Gastrocnemius medialis (tissue), 4 donors: ENCODE data around the gene DOCK8. TPM values are rescaled to one million over a fixed set of nuclear protein-coding genes. Genes with fewer than 3 reads are reported as not detected.

ENCODE experiments used
- ATAC-seq, 2 donors: fragments of 150-250 bp; one replicate each; pipeline ENCODE4 v1.9.1; 2016
- DNase-seq, 2 donors: peaks; one replicate each; pipeline ENCODE4 v3.0.0-alpha.2; 2019
- H3K27ac ChIP-seq, 4 donors: fragments of 200-600 bp; sonication (generic); 1 replicate in 1 of 4; 2 replicates in 3 of 4; pipeline ENCODE4 v1.5.1; 2016 to 2018; ENCODE audit warnings: mild to moderate bottlenecking in 2 of 4, moderate library complexity in 1 of 4
- H3K27me3 ChIP-seq, 3 donors: fragments of 200-600 bp; sonication (generic) in 2 of 3; 1 replicate in 1 of 3; 2 replicates in 2 of 3; pipeline versions ENCODE4 v1.5.1 to v1.6.0; 2016 to 2019; ENCODE audit warnings: mild to moderate bottlenecking in 1 of 3, moderate library complexity in 1 of 3
- H3K36me3 ChIP-seq, 2 donors: fragments of 200-600 bp; sonication (generic) in 1 of 2; one replicate each; pipeline ENCODE4 v1.5.1; 2017 to 2018
- H3K4me1 ChIP-seq, 2 donors: fragments of 200-600 bp; sonication (generic) in 1 of 2; one replicate each; pipeline ENCODE4 v1.5.1; 2016 to 2017; ENCODE audit warnings: mild to moderate bottlenecking in 2 of 2
- H3K4me3 ChIP-seq, 4 donors: fragments of 200-600 bp; sonication (generic) in 3 of 4; 1 replicate in 1 of 4; 2 replicates in 3 of 4; pipeline ENCODE4 v1.5.1; 2016 to 2019; ENCODE audit warnings: mild to moderate bottlenecking in 2 of 4
- H3K9me3 ChIP-seq, 3 donors: fragments of 200-600 bp; sonication (generic) in 2 of 3; 1 replicate in 1 of 3; 2 replicates in 2 of 3; pipeline ENCODE4 v1.5.1; 2016 to 2019
- POLR2A ChIP-seq, 2 donors: fragments of 450-650 bp; IDR thresholded peaks; one replicate each; pipeline ENCODE4 v1.6.1; 2017; ENCODE audit warnings: antibody characterized with exemption in 2 of 2, mild to moderate bottlenecking in 2 of 2, moderate library complexity in 2 of 2
- in situ Hi-C, 4 donors: fragments of 200-750 bp; cut with MboI; loops; one replicate each; pipeline versions ENCODE4 v1.15.0 to v1.8.0; 2017; ENCODE audit warnings: low sequenced_read_pairs in 4 of 4
- intact Hi-C: fragments of 100-400 bp; cut with DNase I; formaldehyde crosslinking; loops from one replicate; pipeline ENCODE4 v1.15.1; 2023; ENCODE audit warnings: low total_unique reads
- total RNA-seq, 4 donors: library from RNA; depleted of rRNA; stranded (reverse); fragments of >200 nt; gene quantifications; one replicate each; pipeline versions ENCODE4 v1.1.0 to v1.2.3, GENCODE V29; 2016
- TF ChIP-seq, protein P1 (sequence below), 5 experiments: fragments of 450-650 bp in 3 of 5; fragments of 200-600 bp in 2 of 5; sonication (generic) in 2 of 5; IDR thresholded peaks in 4 of 5; conservative IDR thresholded peaks in 1 of 5; 1 replicate in 4 of 5; 2 replicates in 1 of 5; pipeline ENCODE4 v1.5.1; 2016 to 2019; ENCODE audit warnings: antibody characterized with exemption in 5 of 5, mild to moderate bottlenecking in 3 of 5, moderate library complexity in 3 of 5

DOCK8 gene
- total RNA-seq, 4 donors from 2014 or later = 0.80 to 2.8 (median 2.0) TPM

DNA sequence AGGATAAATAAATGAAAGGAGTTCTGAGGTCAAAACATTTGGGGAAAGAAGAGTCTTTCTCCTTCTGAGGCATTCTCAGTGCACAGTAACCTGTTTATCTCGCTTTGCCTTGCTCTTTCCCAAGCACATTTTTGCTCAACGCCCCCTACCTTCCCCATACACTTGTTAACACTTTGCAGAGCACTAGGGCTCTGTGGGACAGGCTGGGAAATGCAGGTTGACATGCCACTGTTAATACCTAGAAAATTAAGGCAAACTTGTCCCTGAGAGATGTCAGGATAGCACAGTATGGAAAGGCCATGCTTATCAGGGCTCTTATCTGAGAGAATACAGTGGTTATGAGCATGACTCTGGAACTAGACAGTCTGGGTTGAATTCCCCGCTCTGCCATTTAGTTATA, 152.0 kb downstream of the DOCK8 start:
- no peak for ATAC-seq
- no peak overlapping the region for H3K27ac ChIP-seq
- peaks cover 14 to 24% of the 10 kb centered on the region in 2 donors for H3K4me1 ChIP-seq
- H3K27me3 ChIP-seq = no peaks in the 10 kb centered on the region
- in situ Hi-C loops (no loop called here), intact Hi-C loops (no loop called here)
- H3K4me3 ChIP-seq = no peak overlapping the region
- TF ChIP-seq POLR2A (IDR thresholded peaks at IDR 0.05) = no peak
- TF ChIP-seq, protein P1, sequence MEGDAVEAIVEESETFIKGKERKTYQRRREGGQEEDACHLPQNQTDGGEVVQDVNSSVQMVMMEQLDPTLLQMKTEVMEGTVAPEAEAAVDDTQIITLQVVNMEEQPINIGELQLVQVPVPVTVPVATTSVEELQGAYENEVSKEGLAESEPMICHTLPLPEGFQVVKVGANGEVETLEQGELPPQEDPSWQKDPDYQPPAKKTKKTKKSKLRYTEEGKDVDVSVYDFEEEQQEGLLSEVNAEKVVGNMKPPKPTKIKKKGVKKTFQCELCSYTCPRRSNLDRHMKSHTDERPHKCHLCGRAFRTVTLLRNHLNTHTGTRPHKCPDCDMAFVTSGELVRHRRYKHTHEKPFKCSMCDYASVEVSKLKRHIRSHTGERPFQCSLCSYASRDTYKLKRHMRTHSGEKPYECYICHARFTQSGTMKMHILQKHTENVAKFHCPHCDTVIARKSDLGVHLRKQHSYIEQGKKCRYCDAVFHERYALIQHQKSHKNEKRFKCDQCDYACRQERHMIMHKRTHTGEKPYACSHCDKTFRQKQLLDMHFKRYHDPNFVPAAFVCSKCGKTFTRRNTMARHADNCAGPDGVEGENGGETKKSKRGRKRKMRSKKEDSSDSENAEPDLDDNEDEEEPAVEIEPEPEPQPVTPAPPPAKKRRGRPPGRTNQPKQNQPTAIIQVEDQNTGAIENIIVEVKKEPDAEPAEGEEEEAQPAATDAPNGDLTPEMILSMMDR (IDR thresholded peaks at IDR 0.05 in 4 of 5, conservative IDR thresholded peaks at IDR 0.05 in 1 of 5) = no peak
- no peak for DNase-seq
- no peaks in the 10 kb centered on the region for H3K36me3 ChIP-seq
- no peaks in the 10 kb centered on the region for H3K9me3 ChIP-seq

DNA sequence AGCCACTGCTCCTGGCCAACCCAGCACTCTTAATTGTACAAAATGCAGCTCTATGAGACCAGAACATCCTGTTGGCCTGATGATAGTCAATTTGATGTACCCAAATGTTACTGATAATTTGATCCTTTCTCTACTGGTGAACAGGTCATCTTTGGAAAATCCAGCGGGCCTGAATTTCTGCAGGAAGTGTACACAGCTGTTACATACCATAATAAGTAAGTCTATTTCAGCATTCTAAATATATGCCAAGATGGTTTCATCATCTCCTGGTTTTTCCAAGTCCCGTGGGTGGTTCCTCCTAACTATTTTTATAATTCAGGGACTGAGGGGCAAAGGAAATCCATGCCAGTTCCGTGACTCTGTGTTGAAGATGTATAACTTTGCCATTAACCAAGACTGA, 155.4 kb downstream of the DOCK8 start:
- H3K4me3 ChIP-seq = no peak overlapping the region
- ATAC-seq = peak in 1 of 2 donors; percentile 17
- DNase-seq = no peak
- intact Hi-C loops (no loop called here), in situ Hi-C loops (no loop called here)
- H3K36me3 ChIP-seq = no peaks in the 10 kb centered on the region
- H3K4me1 ChIP-seq = peaks cover 21 to 34% of the 10 kb centered on the region in 2 donors
- peak overlapping the region in 2 of 4 donors; percentile 17 to 45 for H3K27ac ChIP-seq
- H3K27me3 ChIP-seq = no peaks in the 10 kb centered on the region
- TF ChIP-seq, protein P1 (IDR thresholded peaks at IDR 0.05 in 4 of 5, conservative IDR thresholded peaks at IDR 0.05 in 1 of 5) = no peak
- no peak for TF ChIP-seq POLR2A (IDR thresholded peaks at IDR 0.05)
- no peaks in the 10 kb centered on the region for H3K9me3 ChIP-seq

DNA sequence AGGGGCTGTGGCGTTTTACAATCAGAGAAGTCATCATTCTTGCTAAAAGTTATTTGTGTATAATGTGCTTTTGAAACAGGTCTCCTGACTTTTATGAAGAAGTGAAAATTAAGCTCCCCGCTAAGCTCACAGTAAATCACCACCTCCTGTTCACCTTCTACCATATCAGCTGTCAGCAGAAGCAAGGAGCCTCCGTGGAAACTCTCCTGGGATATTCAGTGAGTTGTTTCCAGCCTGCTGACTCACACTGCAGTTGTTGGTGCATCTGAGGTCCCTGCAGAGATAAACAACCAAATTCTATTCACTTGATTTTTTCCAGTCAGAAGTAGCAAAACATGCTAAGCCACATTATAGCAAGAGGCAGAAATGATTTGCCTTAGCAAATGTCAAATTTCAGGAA, 156.7 kb downstream of the DOCK8 start:
- Histone ChIP-seq H3K9me3 (no peaks in the 10 kb centered on the region), H3K4me1 (peaks cover 21 to 34% of the 10 kb centered on the region in 2 donors), H3K36me3 (no peaks in the 10 kb centered on the region), H3K27me3 (no peaks in the 10 kb centered on the region), H3K27ac (peak overlapping the region; percentile 21 to 60 (median 38)), H3K4me3 (peak overlapping the region in 1 of 4 donors; percentile 6)
- intact Hi-C loops = no loop called here
- TF ChIP-seq POLR2A (IDR thresholded peaks at IDR 0.05) = no peak
- DNase-seq = peak; percentile 39 to 46
- peak; percentile 92 to 95 for ATAC-seq
- in situ Hi-C loops = no loop called here

DNA sequence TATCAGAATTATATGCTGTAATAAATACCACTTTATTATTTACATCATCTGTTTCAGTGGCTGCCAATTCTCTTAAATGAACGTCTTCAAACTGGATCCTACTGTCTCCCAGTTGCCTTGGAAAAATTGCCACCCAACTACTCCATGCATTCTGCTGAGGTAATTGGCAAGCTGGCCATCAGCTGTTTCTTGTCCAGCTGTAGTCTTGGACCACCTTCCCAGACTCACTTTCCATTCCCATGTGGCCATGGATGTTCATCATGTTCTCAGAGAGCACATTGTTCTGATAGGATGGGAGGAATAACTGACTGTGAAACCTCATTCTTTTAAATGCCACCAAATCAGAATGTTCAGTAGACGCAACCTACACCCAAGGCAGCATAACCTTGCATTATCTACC, 157.5 kb downstream of the DOCK8 start:
- intact Hi-C loops = no loop called here
- in situ Hi-C loops = no loop called here

DNA sequence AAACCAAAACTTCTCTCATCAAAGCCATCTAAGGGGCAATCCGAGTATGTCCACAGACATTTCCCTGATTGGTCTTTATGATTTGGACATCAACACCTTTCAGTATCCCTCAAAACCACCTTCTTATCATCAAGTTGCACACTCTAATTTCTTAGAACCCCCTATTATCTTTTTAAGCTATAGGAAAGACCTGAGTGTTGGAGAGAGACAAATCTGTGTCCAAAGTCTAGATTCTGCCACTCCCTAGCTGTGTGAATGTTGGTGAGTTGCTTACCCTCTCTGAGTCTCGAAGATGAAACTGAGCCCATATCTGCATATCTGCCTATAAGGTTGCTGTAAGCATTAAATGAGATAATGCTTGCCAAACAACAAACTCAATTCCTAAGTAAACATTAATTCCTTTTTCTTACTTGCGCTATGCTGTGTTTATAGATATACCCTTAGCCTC, 159.1 kb downstream of the DOCK8 start:
- H3K36me3 ChIP-seq = no peaks in the 10 kb centered on the region
- no peak overlapping the region for H3K27ac ChIP-seq
- ATAC-seq (no peak), DNase-seq (no peak)
- no peak overlapping the region for H3K4me3 ChIP-seq
- TF ChIP-seq, protein P1 (IDR thresholded peaks at IDR 0.05 in 4 of 5, conservative IDR thresholded peaks at IDR 0.05 in 1 of 5) = no peak
- TF ChIP-seq POLR2A (IDR thresholded peaks at IDR 0.05) = no peak
- in situ Hi-C loops (no loop called here), intact Hi-C loops (no loop called here)
- no peaks in the 10 kb centered on the region for H3K27me3 ChIP-seq
- no peaks in the 10 kb centered on the region for H3K9me3 ChIP-seq
- peaks cover 21 to 34% of the 10 kb centered on the region in 2 donors for H3K4me1 ChIP-seq

More for the DNA sequence above, 157.5 kb downstream of the DOCK8 start:
- peaks cover 21 to 34% of the 10 kb centered on the region in 2 donors for H3K4me1 ChIP-seq
- TF ChIP-seq, protein P1 (IDR thresholded peaks at IDR 0.05 in 4 of 5, conservative IDR thresholded peaks at IDR 0.05 in 1 of 5) = no peak
- no peak for TF ChIP-seq POLR2A (IDR thresholded peaks at IDR 0.05)
- H3K4me3 ChIP-seq = no peak overlapping the region
- no peaks in the 10 kb centered on the region for H3K27me3 ChIP-seq
- DNase-seq = no peak
- no peak for ATAC-seq
- H3K9me3 ChIP-seq = no peaks in the 10 kb centered on the region
- H3K36me3 ChIP-seq = no peaks in the 10 kb centered on the region
- peak overlapping the region in 2 of 4 donors; percentile 20 to 60 for H3K27ac ChIP-seq
